ENCODE data around the gene CATSPER3.

CATSPER3 gene

DNA sequence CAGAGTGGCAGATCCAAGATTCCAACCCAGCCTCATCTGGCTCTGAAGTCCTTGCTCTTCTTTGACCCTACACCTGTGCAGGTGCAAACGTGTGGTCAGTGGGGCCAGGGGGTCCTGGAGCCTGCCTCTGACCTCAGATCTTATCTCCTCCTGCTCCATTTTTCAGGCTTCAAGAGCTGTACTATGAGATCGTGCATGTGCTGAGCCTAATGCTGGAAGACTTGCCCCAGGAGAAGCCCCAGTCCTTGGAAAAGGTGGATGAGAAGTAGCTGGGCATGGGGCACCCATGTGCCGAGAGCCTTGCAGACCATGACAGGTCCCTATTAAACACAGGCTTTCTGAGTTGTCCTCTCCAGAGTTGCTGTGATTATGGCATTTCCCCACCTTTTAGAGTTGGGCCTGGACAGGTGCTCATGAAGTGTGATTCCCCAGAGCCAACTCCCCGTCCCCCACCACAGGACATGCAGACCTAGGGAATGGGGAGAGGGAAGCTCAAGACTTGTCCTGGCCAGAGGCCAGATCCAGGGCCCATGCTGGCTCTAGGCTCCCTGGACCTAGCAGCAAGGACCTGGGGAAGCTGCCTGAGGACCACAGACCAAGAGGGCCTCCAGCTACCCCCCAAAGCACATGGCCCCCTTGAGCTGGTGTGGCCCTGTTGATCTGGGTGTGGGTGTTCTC, 43.8 kb downstream of the CATSPER3 start:
- no peak for DNase-seq

DNA sequence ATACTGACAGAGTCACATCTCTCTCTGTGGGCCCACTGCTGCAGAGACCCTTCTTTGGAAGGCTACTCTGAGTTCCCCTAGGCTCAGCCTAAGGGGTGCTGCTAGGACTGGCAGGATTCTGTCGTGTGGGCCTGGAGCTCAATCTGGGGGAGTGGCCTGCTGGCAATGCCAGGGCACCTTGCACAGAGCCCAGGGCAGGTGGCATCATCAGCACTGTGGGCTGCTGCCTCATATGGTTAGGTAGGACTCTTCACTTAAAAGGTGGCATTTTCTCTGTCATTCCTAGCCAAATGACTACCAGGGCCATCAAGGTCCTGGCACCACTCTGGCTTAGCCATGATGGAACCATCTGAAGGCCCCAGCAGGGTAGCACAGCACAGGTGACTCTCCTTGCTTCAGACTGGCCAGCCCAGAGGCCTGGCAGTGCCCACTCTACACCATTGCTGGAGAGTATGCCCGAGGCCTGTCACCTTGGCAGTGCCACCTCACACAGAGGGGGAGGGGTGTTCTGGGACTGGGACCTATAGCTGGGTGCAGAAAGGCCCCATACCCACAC, 44.4 kb downstream of the CATSPER3 start:
- DNase-seq = no peak

- no peak for DNase-seq
Observed at GRCh38 chr5:135012951-135013391, 45.3 kb downstream of the CATSPER3 start.

DNA sequence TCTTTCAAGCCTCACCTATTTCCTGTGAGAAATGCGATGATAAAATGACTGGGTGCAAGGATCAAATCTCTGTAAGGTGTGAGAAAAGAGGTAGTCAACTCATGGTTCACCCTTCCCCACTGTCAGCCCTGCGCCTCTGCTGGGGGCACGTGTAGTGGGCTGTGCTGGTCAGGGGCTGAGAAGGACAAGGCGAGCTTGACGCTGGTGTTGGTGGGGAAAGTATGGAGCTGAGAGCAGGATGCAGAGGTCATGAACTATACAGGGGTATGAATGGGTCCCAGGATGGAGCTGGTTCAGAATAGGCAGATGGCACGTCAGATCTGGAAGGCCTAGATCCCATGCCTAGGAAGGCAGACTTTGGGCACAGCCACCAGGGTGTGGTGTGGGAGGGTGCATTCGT, 45.7 kb downstream of the CATSPER3 start:
- no peak for DNase-seq

DNA sequence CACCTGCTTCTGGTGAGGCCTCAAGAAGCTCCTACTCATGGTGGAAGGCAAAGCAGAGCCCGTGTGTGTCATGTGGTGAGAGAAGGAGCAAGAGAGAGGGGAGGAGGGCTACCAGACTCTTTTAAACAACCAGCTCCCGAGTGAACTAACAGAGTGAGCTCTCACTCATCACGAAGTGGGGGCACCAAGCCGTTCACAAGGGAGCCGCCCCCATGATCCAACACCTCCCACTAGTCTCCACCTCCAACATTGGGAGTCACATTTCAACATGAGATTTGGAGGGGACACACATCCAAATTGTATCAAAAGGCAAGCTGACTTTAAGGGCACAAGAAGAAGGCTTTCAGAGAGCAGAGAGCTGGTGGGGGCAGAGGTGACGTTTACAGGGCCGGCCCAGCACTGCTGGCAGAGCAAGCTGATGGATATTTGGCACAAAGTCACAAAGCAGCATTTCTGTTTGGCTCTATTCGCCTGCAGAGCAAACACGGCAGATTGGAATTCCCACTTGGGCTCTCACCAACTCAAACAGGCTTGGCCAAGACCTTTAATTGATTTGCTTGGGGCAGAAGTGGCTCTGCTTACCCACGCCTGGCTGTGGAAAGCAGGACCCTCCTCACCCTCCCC, 46.4 kb downstream of the CATSPER3 start:
- DNase-seq = no peak

DNA sequence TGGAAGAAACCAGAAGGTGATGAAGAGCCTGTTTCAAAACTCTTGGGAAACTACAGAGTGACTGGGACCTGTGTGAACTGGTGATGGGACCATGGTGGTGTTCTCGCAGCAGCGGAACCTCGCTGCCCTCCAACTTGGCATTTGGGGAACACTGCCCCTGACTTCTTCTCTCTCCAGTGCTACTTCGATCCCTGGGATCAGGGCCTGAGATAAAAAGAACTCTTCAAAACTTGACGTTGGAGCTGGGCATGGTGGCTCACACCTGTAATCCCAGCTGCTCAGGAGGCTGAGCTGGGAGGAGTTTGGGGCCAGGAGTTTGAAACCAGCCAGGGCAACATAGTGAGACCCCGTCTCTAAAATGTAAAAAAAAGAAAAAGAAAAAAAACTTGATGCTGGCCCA, 48.2 kb downstream of the CATSPER3 start:
- DNase-seq = no peak

- DNase-seq = peak; percentile 2
Observed at GRCh38 chr5:135016861-135017290, 49.2 kb downstream of the CATSPER3 start.

- no peak for DNase-seq
Observed at GRCh38 chr5:135018457-135018856, 50.8 kb downstream of the CATSPER3 start.

- DNase-seq = no peak
Observed at GRCh38 chr5:135019314-135019713, 51.6 kb downstream of the CATSPER3 start.

DNA sequence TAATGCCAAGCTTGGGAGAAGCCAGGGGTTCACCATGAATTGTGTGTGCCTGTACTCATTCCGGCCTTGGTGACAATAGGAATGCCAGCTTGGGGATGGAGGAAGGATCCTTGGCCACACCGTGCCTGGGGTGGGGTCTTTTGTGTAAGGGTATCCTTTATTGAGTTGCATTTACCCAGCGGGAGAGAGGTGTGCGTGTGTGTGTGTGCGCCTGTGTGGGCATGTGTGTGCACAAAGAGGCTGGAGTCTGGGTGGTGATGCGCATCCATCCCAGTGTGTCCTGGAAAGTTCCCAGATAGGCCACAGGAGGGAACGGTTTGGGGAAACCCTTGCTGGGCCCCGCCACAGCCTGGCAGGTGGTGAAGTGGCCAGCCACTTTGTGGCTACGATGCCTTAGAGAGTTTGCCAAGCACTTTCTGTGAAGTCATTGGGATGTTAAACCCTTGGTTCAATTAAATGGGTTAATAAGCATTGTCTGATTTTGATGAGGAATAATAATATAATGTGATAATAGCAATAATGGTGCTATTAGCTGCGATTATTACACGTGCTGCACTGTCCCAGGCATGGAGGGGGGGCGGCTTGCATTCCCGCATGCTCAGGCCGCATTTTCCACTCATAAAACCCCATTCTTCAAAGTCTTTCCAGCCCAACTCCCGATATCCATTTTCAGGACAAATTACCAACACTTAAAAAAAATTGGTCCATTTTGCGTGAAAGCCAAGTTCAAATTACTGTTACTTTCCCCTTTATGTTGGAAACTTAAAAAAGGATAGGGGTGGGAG, 52.6 kb downstream of the CATSPER3 start:
- no peak for DNase-seq

DNA sequence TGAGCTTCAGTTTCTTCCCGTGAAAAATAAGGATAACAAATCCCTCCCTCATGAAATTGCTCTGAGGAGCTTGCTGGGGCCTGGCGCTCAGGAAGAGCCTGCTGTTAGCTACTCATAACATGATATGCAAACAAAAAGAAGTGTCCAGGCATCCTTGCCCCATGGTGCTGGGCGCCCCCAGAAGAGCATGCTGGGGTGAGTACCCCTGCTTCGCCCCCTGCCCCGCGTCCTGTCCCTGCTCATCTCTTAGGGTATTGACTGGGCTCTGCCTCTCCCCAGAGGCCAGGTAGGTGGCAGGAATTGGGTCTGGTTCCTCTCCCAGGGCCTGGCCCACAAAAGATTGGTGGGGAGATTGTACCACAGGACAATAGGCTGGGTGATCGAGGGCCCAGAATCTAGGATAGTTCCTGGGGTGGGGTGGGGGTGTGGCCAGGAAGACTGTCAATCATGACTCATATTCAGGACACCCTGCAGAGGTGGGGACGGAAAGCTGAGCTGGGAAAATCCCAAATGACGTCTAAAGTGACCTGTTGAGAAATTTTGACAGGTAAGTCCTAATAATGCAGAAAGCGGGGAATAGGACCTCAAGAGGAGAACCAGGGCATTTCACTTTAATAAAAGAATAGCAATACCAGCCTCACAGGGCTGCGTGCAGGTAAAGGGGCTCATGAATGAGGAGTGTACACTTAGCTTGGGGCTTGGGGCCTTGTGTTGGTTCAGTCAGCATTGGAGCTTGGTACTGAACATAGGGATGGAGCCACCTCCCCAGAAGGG, 57.4 kb downstream of the CATSPER3 start:
- no peak for DNase-seq

DNA sequence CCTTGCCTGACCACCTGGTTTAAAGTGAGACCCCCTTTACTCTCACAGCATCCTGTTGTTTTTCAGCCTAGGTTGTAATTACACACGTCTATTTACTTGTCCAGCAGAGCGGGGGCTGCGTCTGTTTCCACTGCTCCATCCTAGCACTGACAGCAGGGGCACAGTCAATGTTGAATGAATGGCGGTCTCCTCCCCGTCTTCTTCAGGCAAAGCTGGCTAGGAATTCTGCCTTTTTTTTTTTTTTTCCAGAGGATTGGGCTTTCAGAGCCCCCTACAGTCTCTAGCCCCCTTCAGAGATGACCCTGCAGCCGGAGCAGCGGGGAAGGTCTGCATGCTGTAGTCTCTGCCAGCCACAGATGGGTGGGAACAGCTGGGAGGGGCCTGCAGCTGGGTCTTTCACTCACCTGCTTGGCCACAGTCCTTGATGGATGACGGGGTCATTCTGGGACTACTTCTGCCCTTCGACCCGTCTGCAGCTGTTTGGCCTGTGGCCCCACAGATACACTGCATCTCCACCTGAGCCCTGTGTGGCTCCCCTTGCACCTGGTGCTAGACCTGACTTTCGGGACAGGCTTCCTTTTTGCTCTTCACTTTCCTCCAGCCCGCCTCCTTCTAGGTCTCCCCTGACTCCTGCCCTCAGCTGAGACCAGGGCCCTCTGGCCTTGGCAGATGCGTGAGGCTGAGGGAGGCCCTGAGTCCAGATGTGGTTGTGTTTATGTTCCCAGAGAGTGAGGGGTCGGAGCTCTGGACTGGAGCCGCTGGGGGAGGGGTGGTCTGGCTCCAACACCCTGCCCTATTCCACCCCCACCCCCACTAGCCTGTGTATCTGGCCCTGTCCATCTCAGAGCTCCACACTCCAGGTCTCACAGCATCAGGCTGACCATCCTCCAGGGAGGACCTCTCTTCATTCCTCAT, 58.3 kb downstream of the CATSPER3 start:
- DNase-seq = no peak

DNA sequence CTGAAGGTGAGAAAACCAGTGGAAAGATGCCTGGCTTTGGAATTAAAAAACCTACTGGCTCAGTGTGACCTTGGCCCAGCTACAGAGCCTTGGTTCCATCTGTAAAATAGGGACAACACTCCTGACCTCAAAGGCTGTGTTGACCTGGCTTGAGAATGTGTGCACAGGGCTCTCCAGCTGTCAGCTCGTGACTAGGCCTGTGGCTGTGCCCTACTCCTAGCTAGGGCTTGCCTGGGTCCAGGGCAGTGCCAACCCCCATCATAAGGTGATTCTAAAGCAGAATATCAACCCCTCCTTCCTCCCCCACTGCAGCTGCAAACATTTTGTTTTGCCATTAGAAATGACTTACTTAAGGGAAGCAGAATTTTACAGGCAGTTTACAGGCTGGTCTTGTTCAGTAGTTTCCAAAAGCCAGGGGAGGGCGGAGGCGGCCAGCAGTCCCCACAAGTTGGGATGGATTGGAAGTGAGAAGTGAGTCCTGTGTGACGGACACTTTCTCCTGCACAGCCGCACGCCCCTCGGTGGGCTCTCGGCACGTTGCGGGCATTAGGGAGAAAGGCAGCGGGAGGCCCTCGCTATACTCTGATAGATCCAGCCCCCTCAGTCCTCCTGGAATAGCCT, 59.0 kb downstream of the CATSPER3 start:
- no peak for DNase-seq

DNA sequence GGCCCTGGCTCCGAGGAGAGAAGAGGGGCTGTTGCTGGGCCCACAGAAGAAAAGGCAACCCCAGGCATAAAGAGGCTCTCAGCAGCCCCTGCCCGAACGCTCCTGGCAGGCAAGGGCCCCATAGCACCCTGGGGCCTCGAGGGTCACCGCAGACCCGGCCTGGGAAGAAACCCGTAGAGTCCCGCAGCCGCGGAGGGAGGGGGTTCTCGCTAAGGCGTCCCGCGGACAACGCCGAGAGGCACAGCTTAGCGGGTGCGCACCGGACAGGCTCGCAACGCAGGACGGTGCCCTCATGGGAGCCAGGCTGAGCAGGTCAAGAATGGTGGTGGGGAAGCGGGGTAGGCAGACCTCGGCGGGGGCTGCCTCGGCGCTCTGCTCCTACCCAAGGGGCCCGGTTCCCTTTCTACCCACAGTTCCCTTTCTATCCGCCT, 59.6 kb downstream of the CATSPER3 start:
- no peak for DNase-seq

GRCh38 chr5:135027697-135028615, 60.2 kb downstream of the CATSPER3 start:
- no peak for DNase-seq

GRCh38 chr5:135028791-135029476, 61.2 kb downstream of the CATSPER3 start:
- no peak for DNase-seq

GRCh38 chr5:135029477-135030122, 61.9 kb downstream of the CATSPER3 start:
- no peak for DNase-seq

GRCh38 chr5:135030123-135030955, 62.6 kb downstream of the CATSPER3 start:
- no peak for DNase-seq
